Dermis microvascular lymphatic vessel endothelial cell (primary cell): ENCODE data around the gene BEST3. TPM values are rescaled to one million over a fixed set of nuclear protein-coding genes. Genes with fewer than 3 reads are reported as not detected.

Experiments
- DNase-seq, 2 donors: peaks; one replicate each; pipeline versions ENCODE4 v3.0.0 to v3.0.0-alpha.2; 2010; ENCODE audit warnings: low read depth in 2 of 2
- total RNA-seq: library from RNA; depleted of rRNA; stranded (reverse); fragments of >200 nt; gene quantifications from 2 replicates; pipeline ENCODE4 v1.2.1, GENCODE V29; 2014

Gene BEST3
- total RNA-seq, 1 donor from 2014 or later: under 0.01 TPM

GRCh38 chr12:69688021-69688420 is 11.1 kb downstream of the BEST3 start:
- peak in 1 of 2 donors; percentile 68 for DNase-seq

GRCh38 chr12:69687390-69687789 is 11.7 kb downstream of the BEST3 start:
- DNase-seq: no peak

GRCh38 chr12:69686731-69687130 is 12.4 kb downstream of the BEST3 start:
- no peak for DNase-seq

- DNase-seq: peak in 1 of 2 donors; percentile 45
Observed at GRCh38 chr12:69685810-69686209, 13.3 kb downstream of the BEST3 start.

GRCh38 chr12:69684466-69684865 is 14.6 kb downstream of the BEST3 start:
- DNase-seq: no peak

GRCh38 chr12:69682110-69682755 is 16.9 kb downstream of the BEST3 start:
- no peak for DNase-seq

GRCh38 chr12:69679119-69679518 is 20.0 kb downstream of the BEST3 start:
- peak in 1 of 2 donors; percentile 23 for DNase-seq

- DNase-seq: no peak
Observed at GRCh38 chr12:69676257-69677012, 22.7 kb downstream of the BEST3 start.

GRCh38 chr12:69672195-69672594 is 26.9 kb downstream of the BEST3 start:
- no peak for DNase-seq

- no peak for DNase-seq
Observed at GRCh38 chr12:69671597-69671996, 27.5 kb downstream of the BEST3 start.

- no peak for DNase-seq
Observed at GRCh38 chr12:69666798-69667197, 32.3 kb downstream of the BEST3 start.

- peak in 1 of 2 donors; percentile 32 for DNase-seq
Observed at GRCh38 chr12:69664930-69665377, 34.1 kb downstream of the BEST3 start.

GRCh38 chr12:69663726-69664125 is 35.4 kb downstream of the BEST3 start:
- no peak for DNase-seq

GRCh38 chr12:69662764-69663163 is 36.3 kb downstream of the BEST3 start:
- no peak for DNase-seq

- DNase-seq: no peak
Observed at GRCh38 chr12:69661386-69661785, 37.7 kb downstream of the BEST3 start.

GRCh38 chr12:69660164-69660863 is 38.8 kb downstream of the BEST3 start:
- no peak for DNase-seq

- no peak for DNase-seq
Observed at GRCh38 chr12:69658203-69658602, 40.9 kb downstream of the BEST3 start.

- no peak for DNase-seq
Observed at GRCh38 chr12:69657376-69658137, 41.5 kb downstream of the BEST3 start.

- peak; percentile 52 to 55 for DNase-seq
Observed at GRCh38 chr12:69655616-69656340, 43.3 kb downstream of the BEST3 start.

GRCh38 chr12:69653703-69654102 is 45.4 kb downstream of the BEST3 start:
- DNase-seq: no peak

- DNase-seq: no peak
Observed at GRCh38 chr12:69651922-69652321, 47.2 kb downstream of the BEST3 start.
